GM21423 (cell line): ENCODE measurements around the gene MYH2.
A peak's percentile ranks its signal among the peaks of the same experiment; 100 is the strongest.
"Not testable (repeated sequence)": the region's sequence is repeated elsewhere in the genome, so short reads cannot be mapped to it uniquely, and the experiment has no call there.

Experiments
- ATAC-seq: cut with Tn5 transposase; IDR thresholded peaks from one replicate; pipeline ENCODE4 v1.9.1; 2021; ENCODE audit warnings: mild to moderate bottlenecking, moderate library complexity; ENCODE audit not compliant: unreplicated experiment

MYH2 gene

GRCh38 chr17:10549096-10549842, at the start of gene MYH2:
Gene MYH2 (minus strand): TSS chr17:10549658. CDS start chr17:10547920, 1,738 bp downstream.
- ATAC-seq = no peak

DNA sequence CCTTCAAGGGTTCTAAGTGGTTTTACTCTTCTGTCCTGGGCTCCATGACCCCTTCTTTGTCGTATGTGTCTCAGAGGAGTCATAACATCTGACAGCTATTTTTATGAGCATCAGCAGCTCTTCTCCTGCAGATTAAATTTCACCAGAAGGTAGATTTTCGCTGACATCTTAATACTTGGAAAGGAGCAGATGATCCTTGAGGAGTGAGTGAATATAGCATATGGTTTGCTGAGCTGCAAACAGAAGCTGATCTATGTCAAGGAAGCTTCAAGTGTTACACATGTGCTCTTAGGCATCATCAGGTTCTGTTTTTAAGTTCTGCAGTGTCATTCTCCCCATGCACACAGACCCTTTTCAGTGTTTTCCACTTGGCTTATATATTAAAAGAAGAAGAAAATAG, 49.2 kb upstream of the MYH2 start:
- ATAC-seq = no peak

- ATAC-seq = no peak
Observed at GRCh38 chr17:10589553-10590145, 40.2 kb upstream of the MYH2 start.

- ATAC-seq = no peak
Observed at GRCh38 chr17:10585529-10585928, 36.1 kb upstream of the MYH2 start.

- no peak for ATAC-seq
Observed at GRCh38 chr17:10583834-10584233, 34.4 kb upstream of the MYH2 start.

- peak; percentile 69 for ATAC-seq
Observed at GRCh38 chr17:10579270-10579669, 29.8 kb upstream of the MYH2 start.

GRCh38 chr17:10574324-10574723, 24.9 kb upstream of the MYH2 start:
- ATAC-seq = no peak

DNA sequence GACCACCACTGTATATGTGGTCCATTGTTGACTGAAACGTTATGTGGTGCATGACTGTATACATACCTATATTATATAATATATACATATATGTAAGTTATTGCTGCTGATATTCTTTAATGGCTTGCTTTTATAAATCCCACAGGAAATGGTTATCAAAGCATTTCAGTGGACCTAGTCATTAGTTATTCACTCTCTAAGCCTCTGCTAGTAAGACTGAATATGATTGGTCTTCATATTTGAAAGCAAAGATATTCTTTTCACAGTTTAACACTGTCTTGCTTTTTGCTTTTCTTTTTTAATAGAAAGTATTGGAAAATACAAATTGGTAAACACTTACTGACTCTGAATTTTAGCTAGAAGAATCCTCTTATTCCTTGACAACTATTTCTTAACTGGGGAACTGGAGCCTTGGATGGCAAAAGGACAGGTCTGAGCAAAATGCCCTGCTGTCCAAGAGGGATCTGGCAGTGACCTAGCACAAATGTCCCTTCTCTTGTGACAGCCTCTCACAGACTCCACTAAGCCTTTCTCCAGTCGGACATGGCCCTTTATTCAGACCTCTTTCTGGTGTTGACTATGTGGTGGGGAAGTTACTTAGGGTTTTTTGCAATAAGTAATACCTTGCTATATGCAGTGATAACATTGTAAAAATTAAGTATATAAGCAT, 14.7 kb upstream of the MYH2 start:
- no peak for ATAC-seq

GRCh38 chr17:10558049-10558448, 8.6 kb upstream of the MYH2 start:
- no peak for ATAC-seq

- ATAC-seq = no peak
Observed at GRCh38 chr17:10557422-10557821, 8.0 kb upstream of the MYH2 start.

DNA sequence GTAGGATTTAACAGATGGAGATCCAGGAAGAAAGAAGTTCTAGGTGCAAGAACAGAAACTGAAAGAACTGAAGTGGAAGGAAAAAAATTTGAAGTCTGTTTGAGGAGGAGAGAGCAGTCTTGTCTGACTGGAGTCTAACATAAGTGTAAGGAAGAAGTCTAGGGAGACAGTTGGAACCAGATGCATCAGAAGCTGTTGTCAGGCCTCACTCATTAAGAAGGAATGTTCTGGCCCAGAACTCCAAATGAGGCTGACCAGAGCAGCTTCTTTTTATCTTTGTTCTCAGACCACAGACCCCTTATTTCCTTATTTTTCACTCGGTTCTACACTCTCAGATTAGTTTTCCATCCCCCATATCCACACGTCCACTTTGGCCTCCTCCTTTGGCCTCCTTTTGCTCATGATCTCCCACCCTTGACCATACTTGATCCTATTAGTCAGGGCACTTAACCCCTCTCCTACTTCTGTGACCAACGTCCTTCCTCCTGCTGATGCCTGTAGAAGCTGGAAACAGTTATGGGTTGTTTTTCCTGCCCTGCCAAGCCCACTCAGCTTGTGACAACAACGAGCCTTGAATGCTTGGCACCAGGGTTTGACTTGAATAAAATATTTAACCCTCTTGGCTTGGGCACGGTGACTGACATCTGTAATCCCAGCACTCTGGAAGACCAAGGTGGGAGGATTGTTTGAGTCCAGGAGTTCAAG, 7.0 kb upstream of the MYH2 start:
- no peak for ATAC-seq

- ATAC-seq = no peak
Observed at GRCh38 chr17:10550014-10550413, 556 bp upstream of the MYH2 start.

- no peak for ATAC-seq
Observed at GRCh38 chr17:10547351-10547750, 2.1 kb downstream of the MYH2 start.

- ATAC-seq = not testable (repeated sequence)
Observed at GRCh38 chr17:10543486-10543885, 6.0 kb downstream of the MYH2 start.

DNA sequence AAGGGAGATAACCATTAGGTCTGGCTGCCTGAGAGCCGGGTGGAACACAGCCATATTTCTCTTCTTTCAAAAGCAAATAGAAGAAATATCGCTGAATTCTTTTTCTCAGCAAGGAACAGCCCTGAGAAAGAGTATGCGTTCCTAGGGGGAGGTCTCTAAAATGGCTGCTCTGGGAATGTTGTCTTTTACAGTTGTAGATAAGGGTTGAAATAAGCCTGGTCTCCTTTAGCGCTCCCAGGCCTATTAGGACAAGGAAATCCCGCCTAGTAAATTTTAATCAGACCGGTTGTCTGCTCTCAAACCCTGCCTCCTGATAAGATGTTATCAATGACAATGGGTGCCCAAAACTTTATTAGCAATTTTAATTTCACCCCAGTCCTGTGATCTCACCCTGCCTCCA, 8.3 kb downstream of the MYH2 start:
- ATAC-seq = not testable (repeated sequence)

GRCh38 chr17:10532026-10532425, 17.4 kb downstream of the MYH2 start:
- ATAC-seq = no peak

DNA sequence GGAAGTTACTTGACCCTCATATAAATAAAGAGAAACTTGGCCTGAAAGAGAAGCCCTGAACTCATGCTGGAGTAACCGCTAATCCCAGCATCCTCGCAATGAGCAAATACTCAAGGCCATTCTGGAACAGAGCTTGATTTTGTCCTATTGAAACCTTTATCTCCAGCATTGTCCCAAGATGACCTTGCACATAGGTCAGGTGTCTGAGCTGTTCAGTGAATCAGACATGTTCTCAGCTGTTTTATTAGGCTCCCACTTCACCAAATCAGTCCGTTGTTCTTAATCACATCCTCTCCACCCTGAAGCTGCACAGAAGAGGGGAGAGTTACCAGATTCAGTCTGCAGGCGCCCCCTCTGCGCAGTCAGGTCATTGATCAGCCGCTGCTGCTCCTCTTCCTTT, 22.0 kb downstream of the MYH2 start:
- no peak for ATAC-seq

GRCh38 chr17:10526517-10526916, 22.9 kb downstream of the MYH2 start:
- ATAC-seq = no peak

DNA sequence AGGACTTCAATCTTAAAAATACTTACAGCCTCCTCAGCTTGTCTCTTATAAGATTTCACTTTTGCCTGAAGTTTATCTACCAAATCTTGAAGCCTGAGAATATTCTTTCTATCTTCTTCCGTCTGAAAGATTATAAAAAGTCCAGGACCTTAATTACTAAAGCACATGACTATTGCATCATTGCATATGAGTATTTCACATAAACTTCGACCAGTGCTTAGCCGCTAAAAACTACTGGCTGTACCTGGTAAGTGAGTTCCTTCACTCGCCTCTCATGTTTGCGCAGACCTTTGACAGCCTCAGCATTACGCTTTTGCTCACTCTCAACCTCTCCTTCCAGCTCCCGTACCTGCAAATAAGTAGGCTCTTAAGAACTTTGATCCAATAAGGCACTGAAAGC, 26.4 kb downstream of the MYH2 start:
- ATAC-seq = no peak

DNA sequence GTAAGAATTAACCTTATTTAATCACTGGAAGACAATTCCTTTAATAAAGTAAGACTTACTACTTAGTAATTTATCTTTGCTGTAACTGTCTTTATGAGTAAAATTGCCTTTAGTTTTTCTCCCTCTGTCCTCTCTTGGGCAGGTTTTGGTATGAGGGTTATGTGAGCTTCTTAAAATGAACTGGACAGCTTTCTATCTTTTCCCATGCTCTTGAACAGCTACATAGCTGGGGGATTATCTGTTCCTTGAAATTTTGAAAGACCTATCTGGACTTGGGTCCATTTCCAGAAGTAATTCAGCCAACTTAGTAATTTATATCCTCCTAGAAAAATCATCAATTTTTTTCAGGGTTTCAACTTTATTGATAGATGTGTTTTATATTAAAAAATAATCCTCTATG, 27.5 kb downstream of the MYH2 start:
- ATAC-seq = no peak

- no peak for ATAC-seq
Observed at GRCh38 chr17:10518271-10519037, 31.0 kb downstream of the MYH2 start, which contains the start of gene MYH1. Gene MYH1 (minus strand): TSS chr17:10518542. CDS start chr17:10516642, 1,900 bp downstream.
